GM19438 (cell line): Measurements from ENCODE around the gene NSUN2.

Source experiments
- ATAC-seq: cut with Tn5 transposase; IDR thresholded peaks from one replicate; pipeline ENCODE4 v1.9.1; 2021; ENCODE audit warnings: low read depth; ENCODE audit not compliant: unreplicated experiment

The NSUN2 gene

DNA sequence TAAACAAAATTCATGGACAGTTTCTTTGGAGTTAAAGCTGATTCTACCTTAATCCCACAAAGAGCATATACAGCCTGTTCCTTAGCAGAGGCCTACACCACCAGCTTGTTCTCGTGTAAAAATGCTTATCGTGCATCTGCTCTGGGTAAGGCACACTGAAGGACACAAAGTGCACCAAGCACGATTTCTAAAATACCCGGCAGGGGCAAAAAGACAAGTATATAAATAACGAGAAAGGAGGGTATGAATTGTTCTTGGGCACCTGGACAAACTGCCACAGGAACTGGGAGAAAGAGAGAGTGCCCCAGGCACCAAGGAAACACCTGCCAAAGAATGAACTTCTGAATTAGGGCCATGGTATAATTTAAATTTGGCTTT lies 25.3 kb downstream of the NSUN2 start:
- no peak for ATAC-seq

DNA sequence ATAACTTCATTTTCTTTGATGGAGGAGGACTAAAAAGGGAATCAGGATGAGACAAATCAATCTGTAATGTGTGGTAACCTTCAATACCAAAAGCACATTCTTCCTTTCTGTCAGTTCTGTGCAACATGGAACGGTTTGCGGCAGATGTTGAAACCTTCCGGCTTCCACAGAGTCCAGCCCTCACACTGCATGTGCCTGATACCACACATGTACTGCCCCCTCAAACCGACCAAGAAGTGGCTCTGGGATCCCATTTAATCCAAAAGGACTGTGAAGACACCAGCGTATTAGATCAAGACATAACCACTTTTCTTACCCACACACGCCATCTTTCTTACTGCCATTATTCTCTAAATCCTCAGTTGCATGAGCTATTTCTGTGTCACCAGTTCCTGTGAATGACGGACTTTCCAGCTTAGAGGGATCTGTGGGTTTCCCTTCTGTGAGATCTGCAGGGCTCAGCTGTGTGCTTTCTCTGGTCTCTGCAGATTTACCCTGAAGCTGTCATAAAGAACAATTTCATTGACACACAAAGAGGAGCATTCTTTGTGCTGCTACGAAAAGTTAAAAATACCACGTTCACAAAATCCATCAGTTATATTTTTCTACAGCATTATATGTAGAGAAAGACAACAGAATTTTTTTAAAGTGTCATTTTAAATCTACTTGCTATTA lies 25.8 kb downstream of the NSUN2 start:
- no peak for ATAC-seq

DNA sequence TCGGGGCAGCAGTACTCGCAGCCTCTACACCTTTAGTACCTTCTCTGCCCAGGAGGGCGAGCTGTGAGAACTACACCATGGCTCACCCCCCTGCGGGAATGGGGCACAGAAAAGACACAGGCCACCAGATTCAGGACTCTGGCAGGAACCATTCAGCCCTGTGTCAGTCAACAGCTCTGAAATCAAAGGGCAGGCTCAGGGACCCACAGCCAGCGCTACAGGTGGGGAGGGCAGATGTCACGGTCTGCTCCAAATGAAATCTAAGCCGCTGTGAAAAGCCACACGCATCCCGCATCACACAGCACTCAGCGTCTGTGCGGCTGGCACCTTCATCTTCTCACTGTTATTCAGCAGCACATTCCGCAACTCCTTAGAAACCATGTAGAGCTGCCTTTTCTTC lies 27.9 kb downstream of the NSUN2 start:
- no peak for ATAC-seq

DNA sequence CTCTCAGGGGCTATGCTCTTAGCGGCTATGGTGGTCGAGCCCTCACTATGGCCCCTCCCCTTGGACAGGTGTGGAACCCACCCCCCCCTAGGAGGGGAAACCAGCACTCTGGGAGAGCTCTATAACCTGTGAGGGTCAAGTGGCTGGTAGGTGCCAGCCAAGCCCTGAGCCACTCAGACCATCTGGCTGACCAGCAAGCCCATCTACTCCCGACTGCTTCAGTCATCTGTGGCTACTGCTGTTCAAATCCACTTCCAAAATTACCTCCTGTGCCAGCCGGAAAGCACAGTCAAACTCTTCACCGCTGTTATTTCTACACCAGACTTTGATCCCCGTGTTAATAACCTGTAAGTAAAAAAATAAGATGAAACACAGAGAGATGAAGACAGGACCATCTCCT lies 28.5 kb downstream of the NSUN2 start:
- ATAC-seq = no peak

DNA sequence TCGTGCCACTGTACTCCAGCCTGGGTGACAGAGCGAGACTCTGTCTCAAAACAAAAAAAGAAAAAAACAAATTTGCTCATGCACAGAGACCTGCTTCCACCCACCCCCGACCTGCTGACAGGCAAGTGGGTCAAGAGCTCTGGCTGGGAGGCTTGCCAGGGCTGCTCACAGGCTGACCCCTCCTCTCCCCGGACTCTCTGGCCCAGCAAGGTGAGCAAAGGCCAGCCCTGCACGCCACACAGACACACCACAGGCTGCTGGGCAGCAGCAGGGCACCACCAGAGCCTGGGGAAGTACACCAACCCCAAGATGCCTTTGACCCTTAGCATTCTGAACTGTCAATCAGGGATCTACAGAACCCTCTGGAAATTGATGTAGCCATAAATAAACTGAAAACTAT lies 29.2 kb downstream of the NSUN2 start:
- no peak for ATAC-seq

DNA sequence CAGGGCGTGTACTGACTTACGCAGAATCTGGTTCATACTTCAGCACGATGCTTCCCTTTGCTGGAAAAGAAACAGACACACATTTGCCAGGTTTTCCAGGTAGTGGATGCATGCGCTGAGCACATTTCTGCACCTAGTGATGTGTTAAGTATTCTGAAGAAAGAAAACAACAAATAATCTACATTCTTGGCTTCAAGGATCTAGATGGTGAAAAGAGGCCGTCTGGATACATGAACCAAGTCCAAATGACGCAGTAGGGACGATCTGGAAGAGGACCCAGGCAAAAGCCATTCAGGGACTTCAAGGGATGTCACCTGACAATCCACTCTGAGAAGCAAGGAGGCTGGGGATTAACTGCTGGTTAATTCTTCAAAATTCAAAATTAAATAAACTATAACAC lies 30.4 kb downstream of the NSUN2 start:
- no peak for ATAC-seq

DNA sequence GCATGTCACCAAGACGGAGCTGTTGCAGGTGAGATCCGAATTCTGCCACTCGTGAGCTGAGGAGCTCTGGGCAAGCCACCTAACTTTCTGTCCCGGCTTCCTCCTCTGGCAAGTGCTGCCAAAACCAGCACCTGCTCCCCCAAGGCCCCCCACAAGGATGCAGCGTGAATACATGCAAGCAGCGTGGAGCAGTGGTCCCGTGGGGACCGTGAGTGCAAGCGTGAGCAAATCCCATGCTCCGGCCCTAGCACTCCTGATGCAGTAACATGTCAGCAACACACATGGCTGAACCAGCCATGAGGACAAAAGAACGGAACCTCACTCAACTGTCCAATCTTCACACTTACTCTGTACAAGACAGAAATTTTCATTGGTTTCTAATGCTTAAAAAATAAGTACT lies 31.0 kb downstream of the NSUN2 start:
- no peak for ATAC-seq

DNA sequence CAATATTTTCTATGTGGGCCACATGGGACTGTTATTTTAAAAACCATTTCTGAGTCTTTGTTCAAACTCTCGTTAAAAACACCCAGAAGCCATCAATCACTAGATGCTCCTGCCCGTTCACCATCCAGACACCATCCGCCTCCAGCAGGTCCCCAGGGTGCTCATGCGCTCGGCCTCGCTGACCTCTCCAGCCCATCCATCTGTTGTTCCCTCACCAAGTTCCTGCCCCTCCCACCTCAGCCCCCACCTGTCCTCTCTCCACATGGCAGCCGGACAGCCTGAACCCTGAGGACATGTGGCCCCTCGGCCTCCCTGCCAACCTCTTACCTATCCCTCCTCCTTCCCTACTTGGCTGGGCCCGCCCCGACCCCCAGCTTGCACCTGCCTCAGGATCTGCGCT lies 31.6 kb downstream of the NSUN2 start:
- no peak for ATAC-seq

DNA sequence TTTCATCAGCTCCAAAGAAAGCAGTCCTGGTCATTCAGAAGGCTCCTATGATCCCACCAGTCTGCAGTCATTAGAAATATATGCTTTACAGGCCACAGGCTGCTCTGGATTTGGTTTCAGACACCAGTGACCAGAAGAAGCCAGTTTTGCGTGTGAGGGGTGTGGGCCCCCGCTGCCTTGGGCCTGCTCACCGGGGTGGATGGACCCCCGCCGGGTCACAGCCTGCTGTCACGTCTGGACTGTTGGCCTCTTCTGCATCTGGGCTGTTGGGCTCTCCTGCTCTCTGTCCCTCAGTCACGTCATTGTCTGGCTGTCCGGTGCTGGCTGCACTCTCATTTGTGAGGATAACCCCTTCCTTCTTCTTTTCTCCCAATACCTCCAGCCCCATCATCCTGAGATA lies 33.1 kb downstream of the NSUN2 start:
- no peak for ATAC-seq

DNA sequence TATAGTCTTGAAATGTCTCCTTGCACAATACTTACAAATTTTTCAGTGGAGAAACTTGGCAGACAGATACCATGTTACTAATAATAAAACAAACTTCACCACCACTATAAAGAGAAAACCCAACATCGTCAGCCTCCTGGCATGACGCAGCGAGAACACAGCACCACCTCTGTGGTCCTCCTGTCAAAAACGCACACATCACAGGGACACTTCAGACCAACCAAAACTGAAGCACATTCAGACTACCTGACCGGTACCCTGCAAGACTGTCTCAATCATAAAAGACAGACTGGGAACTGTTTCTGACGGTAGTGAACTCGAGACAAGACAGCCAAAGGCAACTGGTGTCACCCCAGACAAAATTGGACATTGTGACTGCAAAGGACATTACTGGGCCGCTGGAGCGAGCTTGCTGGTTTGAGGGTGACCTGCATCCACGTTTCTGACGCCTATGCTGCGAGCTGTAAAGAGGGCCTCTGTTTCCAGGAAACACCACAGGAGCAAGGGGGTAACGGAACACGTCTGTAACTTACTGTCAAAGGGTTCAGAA lies 34.4 kb downstream of the NSUN2 start:
- ATAC-seq = no peak

DNA sequence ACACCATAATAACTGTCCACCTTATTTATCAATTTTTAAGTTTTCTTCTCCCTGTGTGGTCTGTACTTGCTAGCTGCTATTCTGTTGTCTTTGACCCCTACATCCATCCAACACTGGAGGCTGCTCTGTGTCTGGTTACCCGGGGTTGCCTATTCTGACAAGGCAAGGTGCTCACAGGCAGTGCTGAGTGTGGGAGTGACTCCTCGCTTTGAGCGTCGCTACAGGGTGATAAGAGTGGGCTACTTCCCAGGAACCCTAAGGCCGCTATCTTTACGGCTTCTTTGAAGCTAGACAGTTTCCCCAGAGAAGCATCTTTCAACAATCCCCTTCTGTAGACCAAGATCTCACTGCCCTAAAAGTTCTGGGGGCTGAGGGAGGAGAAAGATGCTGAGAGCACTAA lies 35.3 kb downstream of the NSUN2 start:
- no peak for ATAC-seq

DNA sequence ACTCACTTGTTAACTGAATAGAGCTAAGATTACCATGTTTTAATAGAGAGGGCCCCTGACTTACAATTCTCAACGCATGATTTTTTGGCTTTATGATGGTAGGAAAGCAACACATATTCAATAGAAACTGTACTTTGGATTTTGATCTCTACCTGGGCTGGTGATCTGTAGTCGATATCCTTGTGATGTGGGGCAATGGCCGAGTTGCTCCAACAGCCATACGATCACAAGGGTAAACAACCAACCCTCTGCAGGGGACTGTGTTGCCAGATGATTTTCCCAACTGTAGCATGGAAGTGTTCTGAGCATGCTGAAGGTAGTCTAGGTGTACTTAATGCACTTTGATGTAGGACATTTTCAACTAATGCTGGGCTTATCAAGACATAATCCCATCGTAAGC lies 36.5 kb downstream of the NSUN2 start:
- ATAC-seq = no peak

DNA sequence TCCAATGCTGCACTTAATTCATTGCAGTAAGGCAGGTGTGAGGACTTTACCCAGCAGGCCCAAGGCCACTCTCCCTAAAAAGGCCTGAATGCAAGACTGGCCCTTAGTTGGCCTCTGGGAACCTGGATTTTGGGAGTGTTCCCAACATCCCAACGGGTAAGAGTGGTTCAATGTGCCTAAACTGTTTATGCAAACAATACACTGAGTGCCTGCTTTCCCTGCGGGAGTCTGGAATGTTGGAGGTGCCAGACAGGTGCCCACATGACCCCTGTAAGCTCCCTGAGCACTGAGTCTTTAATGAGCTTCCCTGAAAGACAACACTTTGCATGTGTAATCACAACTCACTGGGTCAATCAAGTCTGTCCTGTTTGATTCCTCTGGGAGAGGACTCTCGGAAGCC lies 37.4 kb downstream of the NSUN2 start:
- ATAC-seq = no peak

DNA sequence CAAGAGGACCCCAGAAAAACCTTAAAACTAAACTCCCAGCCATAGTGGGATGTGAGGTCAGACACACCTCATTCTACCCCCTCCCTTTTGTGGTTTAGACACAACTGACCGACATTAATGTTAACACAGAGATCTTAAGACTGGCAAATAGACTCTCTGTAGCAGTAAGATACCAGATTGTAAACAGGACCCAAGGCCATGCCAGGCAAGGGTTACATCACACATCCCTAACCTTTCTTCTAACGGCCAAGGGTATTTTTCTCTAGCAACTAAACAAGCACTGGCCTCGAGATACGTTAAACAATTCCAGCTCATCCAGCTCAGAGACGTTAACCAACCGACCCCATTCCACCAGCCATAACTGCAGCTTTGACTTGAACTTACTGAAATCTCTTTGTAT lies 38.8 kb downstream of the NSUN2 start:
- no peak for ATAC-seq

DNA sequence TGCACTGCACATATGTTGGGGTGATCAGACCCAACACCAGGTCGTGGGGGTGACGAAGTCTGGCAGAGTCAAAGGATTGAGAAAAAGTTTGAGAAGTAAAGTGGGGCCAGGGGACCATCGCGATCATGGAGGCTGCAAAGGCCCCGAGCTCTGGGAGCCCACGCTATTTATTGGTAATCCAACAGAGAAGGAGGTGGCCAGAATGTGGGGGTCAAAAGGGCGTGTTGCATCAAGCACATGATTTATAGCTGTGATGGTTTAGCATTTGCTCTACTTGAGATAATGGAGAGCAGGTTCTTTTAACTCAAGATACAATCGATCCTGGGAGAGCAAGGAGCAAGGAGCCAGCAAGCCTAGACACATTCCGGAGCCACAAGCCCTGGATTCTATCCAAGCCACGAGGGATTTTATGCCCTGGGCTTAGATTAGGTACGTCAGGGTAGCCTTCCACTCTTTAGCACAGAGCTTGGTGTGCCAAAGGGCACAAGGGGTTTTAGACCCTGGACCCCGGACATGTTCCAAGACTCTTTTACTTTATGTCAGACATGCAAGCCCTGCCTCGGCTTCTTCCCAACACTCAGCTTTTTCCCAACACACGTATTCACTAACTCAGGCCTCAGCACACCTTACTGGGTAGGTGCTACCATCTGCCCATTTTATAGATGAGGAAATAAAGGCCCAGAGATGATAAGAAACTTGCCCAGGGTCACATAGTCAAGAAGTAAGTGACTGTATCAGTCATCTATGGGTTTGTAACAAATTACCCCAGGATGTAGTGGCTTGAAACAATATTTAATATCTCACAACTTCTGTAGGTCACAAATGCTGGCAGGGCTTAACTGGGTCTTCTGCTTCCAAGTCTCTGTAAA lies 39.5 kb downstream of the NSUN2 start:
- ATAC-seq = no peak

DNA sequence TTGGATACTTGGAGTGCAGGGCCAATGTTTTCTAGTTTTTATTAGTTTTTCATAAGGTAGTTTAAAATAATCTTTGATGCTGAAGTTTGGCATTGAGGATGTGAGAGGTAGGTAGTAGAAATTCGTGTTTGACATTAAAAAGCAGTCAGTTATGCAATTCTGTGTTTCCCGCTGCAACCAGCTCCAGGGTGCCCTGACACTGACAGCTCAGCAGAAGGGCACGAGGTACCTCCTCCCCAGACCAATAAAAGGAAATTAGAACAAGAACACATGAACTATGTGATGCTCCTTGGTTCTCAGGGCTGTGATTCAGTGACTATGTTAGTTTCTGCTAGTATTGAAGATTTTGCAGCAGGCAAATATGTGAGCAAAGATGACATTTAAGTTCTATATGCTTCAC lies 40.2 kb downstream of the NSUN2 start:
- ATAC-seq = no peak

DNA sequence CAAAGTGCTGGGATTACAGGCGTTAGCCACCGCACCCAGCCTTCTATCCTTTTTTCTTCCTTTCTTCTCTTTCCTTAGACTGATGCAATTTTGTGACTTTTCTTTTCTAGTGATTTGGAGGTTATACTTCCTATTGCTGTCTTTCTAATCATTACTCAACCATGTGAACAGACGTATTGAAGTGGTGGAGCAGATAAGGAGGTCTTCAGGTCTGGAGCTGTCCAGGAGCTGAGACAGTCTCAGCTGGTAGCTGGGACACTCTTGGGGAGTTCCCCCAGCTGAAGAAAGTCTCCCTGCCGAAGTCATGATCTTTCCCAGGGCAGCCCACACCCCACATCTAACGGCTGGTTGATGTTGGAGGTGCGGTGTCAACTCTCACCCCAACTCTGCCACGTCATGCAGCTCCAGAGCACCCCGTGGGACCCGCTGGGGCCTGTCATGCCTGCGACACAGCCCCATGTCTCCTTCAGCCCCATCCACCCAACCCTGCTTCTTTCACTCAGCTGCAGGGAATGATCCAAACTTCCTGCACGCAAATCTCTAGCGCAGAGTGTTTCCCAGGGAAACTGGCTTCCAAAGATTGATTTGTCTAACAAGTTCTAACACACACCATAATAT lies 41.1 kb downstream of the NSUN2 start:
- no peak for ATAC-seq

DNA sequence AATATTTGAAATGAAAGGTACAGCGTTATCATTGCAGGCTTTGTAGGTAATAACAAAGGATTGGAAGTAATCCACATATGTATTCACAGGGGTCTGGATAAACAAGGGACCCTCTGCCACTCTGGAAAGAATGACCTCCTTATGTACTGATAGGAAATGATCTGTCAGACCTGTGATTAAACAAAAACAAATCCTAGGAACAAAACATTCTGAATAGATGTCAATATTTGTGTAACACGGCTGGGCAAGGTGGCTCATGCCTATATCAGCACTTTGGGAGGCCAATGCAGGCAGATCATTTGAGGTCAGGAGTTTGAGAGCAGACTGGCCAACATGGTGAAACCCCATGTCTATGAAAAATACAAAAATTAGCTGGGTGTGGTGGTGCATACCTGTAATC lies 42.3 kb downstream of the NSUN2 start:
- ATAC-seq = no peak

DNA sequence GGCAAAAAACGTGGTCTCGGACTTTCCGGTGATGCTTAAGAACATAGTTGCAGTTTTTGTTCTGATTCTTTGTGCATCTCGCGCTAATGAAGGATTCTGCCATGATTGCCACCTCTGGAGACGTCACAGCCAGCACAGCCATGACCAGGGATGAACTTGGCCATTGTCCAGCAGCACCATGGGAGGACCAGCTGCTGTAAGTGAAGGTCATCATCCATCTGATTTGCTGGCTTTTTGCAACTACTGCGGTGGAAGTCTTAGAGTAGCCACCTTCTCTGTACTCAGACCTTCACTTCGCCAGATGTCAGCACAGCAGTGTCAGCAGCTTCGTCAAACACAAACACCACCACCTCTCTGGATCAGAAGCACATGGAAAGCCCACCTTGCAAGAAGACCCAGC lies 45.7 kb downstream of the NSUN2 start:
- ATAC-seq = no peak

DNA sequence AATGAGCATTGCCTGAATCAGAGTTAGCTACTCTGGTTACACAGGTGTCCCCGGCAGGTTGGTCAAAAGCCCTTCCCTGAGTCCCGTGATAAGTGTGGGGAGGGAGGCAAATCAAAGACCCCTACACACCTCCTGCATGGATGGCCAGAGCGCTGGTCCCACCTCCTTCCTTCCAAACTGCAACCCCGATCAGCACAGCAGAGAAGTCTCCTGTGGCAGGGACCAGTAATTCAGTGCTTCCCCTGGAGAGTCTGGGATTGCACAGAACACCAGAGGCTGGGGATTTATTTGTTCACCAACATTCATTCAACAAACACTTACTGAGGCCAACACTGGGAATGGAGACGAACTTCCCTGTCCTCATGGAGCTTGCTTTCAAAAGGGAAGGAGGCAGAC lies 46.2 kb downstream of the NSUN2 start:
- no peak for ATAC-seq

DNA sequence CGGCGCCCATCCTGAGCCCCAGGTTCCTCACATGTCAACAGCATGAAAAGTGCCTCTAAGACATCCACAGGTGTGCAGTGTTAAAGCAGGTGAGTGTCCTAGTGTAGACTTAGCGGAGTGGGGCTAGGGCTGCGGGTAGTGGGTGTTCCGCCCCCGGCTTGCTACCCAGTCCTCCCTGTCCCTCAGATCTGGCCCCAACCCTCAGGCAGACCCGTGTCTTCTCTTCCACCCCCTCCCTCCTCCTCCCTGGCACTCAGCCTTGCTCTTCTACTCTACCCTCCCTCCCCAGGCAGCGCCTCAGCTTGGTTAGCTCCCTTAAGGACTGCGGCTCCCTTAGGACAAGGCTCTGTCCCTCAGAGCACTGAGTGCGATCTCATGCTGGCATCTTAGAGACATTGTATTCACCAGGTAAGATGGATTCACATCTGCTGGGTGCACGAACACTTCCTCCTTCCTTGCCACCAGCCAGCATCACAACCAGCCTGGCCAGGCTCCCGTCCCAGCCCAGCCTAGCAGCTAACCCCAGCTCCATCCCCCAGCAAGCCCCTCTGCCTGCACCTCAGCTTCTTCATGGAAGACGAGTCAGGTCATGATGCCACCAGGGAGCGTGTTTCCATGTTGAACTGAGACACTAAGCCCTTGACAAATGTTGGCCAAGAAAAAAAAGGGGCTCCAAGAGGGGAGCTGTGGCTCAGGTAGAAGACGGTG lies 46.8 kb downstream of the NSUN2 start:
- ATAC-seq = no peak
